Measurements from ENCODE around the gene SEC61G.

SEC61G gene

GRCh38 chr7:54757711-54758110 lies 1.3 kb downstream of the SEC61G start:
- peak in 1 of 6 experiments; percentile 1 for DNase-seq

DNA sequence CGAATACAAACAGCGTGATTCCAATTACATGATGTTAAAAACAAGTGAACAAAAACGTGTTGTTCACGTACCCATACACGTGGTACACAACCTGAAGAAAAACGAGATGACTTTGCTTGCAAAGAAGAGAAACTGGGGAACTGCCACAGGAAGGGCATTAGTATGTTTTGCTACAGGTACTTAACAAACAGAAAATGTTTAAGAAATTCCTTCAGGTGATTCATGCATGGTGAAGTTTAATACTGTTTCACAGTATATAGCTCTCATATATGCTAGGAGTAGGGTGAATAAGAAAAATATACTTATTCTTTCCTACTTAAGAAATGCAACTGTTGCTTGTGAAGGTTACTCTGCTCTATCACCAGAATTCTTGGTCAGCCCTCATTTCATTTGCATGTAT lies 9.8 kb downstream of the SEC61G start:
- DNase-seq = no peak

- no peak for DNase-seq
Measured at GRCh38 chr7:54747234-54747633, 11.8 kb downstream of the SEC61G start.

DNA sequence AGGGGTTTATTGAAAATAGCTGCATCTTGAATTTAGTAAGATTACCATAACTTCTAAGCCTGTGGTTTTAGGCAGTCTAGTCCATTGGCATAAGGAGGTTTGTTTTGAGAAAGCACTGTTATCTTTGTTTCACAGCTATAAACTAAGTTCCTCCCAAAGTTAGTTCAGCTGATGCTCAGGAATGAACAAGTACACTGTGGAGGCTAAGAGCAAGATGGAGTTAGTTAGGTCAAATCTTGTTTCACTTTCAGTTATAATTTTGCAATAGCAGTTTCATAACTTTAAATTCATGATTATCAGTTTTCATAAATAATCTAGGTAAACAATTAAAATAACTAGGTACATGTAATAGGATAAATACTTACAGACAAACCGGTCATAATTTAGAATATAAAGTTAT lies 15.4 kb downstream of the SEC61G start:
- DNase-seq = no peak

GRCh38 chr7:54738737-54739136 lies 20.3 kb downstream of the SEC61G start:
- DNase-seq = no peak

DNA sequence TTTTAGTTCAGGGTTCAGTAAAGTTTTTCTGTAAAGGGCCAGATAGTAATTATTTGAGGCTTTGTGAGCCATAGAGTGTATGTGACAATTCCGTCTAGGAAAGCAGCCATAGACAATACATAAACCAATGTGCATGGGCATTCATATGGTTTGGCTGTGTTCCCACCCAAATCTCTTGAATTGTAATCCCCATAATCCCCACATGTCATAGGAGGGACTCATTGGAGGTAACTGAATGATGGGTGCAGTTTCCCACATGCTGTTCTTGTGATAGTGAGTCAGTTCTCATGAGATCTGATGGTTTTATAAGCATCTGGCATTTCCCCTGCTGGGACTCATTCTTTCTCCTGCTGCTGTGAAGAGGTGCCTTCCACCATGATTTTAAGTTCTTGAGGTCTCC lies 29.9 kb downstream of the SEC61G start:
- no peak for DNase-seq

- DNase-seq = no peak
Measured at GRCh38 chr7:54728411-54728810, 30.6 kb downstream of the SEC61G start.

DNA sequence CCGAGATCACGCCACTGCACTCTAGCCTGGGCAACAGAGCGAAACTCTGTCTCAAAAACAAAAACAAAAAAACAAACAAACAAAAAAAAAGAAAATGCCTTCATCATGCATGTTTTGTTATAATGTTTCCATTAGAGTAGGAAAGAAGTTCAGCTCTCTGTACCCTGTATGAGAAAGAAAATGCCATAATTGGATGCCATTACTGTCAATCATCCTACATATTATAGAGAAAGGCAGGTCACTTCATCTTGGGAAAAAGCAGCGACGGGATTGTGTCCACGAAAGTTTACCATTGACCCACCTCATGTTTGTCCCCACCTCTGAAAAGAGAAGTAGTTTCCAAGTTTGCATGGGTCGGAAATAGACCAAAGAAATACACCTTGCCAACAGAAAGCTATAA lies 33.8 kb downstream of the SEC61G start:
- no peak for DNase-seq

DNA sequence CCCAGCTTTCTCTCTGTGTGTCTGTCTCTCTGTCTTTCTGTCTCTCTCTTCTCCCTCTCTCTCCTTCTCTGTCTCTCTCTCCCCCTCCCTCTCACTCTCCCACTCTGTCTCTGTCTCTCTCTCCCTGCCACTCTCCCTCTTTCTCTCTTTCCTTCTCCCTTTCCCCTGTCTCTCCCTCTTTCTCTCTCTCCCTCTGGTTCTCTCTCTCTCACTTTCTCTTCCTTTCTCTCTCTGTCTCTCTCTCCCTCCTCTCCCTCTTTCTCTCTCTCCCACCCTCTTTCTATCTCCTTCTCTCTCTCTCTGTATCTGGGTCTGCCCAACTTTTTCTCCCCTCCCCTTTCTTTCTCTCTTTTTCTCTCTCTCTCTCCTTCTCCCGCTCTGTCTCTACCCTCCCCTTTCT lies 36.5 kb downstream of the SEC61G start:
- no peak for DNase-seq

- DNase-seq = no peak
Measured at GRCh38 chr7:54722026-54722425, 37.0 kb downstream of the SEC61G start.

- DNase-seq = no peak
Measured at GRCh38 chr7:54719974-54720373, 39.0 kb downstream of the SEC61G start.

DNA sequence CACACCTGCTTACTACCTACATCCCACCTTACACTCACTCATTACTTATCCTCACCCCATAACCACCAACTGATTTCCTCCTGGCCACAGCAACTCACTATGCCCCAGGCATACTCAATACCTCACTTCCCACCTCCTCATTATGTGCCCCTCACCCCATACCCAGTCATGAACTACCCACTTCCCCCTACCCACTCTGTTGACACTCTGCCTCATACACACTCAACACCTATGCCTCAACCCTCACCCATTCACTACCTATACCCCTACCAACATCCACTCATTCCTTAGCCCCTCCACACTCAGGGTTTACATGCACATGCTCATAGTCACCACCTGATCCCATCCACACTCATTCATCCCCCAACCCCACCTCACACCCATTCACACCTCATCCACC lies 39.6 kb downstream of the SEC61G start:
- no peak for DNase-seq

- no peak for DNase-seq
Measured at GRCh38 chr7:54712820-54713219, 46.2 kb downstream of the SEC61G start.

- DNase-seq = no peak
Measured at GRCh38 chr7:54711900-54712595, 47.0 kb downstream of the SEC61G start.

GRCh38 chr7:54709283-54709682 lies 49.7 kb downstream of the SEC61G start:
- DNase-seq = no peak

- no peak for DNase-seq
Measured at GRCh38 chr7:54705436-54705835, 53.6 kb downstream of the SEC61G start.

- DNase-seq = no peak
Measured at GRCh38 chr7:54704851-54705250, 54.2 kb downstream of the SEC61G start.

Data from stimulated activated naive CD4-positive, alpha-beta T cell (primary cell).